GM23338 (cell line): ENCODE results near the gene USP6NL. TPM values are rescaled to one million over a fixed set of nuclear protein-coding genes. Genes with fewer than 3 reads are reported as not detected.

Experiments used
- ATAC-seq: fragments of 200-7000 bp; cut with Tn5 transposase; 3 replicates; pipeline ENCODE4 v1.9.1; 2020
- DNase-seq: peaks from one replicate; pipeline ENCODE4 v3.0.0-alpha.2; 2015; ENCODE audit warnings: low spot score
- H2AFZ ChIP-seq: fragments of 200-600 bp; sonication (generic); 2 replicates; pipeline ENCODE4 v1.8.0; 2016; ENCODE audit warnings: antibody characterized with exemption, mild to moderate bottlenecking, moderate library complexity
- H3F3A ChIP-seq: fragments of 200-600 bp; sonication (generic); replicated peaks from 2 replicates; pipeline ENCODE4 v1.8.0; 2017; ENCODE audit warnings: antibody characterized with exemption, mixed run types, low read depth
- H3K27ac ChIP-seq: fragments of 200-600 bp; sonication (generic); 2 replicates; pipeline ENCODE4 v1.6.1; 2016; ENCODE audit warnings: low read depth
- H3K27me3 ChIP-seq: fragments of 200-600 bp; sonication (generic); 2 replicates; pipeline ENCODE4 v1.8.0; 2016; ENCODE audit warnings: mild to moderate bottlenecking, mixed run types, moderate library complexity; ENCODE audit not compliant: insufficient read depth
- H3K36me3 ChIP-seq: fragments of 200-600 bp; sonication (generic); 2 replicates; pipeline ENCODE4 v1.8.0; 2016; ENCODE audit warnings: mild to moderate bottlenecking; ENCODE audit not compliant: insufficient read depth
- H3K4me1 ChIP-seq: fragments of 200-600 bp; sonication (generic); 2 replicates; pipeline ENCODE4 v1.8.0; 2016; ENCODE audit warnings: mild to moderate bottlenecking, moderate library complexity; ENCODE audit not compliant: insufficient read depth
- H3K4me2 ChIP-seq: fragments of 200-600 bp; sonication (generic); 2 replicates; pipeline ENCODE4 v1.7.1; 2017; ENCODE audit warnings: mixed run types
- H3K4me3 ChIP-seq: fragments of 200-600 bp; sonication (generic); 2 replicates; pipeline ENCODE4 v1.6.1; 2016; ENCODE audit warnings: mixed run types
- H3K79me2 ChIP-seq: fragments of 200-600 bp; sonication (generic); replicated peaks from 2 replicates; pipeline ENCODE4 v1.8.0; 2017; ENCODE audit warnings: mild to moderate bottlenecking; ENCODE audit not compliant: insufficient read depth
- H3K9me2 ChIP-seq: fragments of 200-600 bp; sonication (generic); 2 replicates; pipeline ENCODE4 v1.8.0; 2017; ENCODE audit not compliant: insufficient read depth
- H4K20me1 ChIP-seq: fragments of 200-600 bp; sonication (generic); replicated peaks from 2 replicates; pipeline ENCODE4 v1.8.0; 2017; ENCODE audit warnings: mild to moderate bottlenecking; ENCODE audit not compliant: insufficient read depth
- H3K27ac Mint-ChIP-seq: 2 replicates; pipeline ENCODE4 v1.8.0; 2020; ENCODE audit warnings: inconsistent platforms, mild to moderate bottlenecking, moderate library complexity, mixed read lengths
- H3K27me3 Mint-ChIP-seq: 3 replicates; pipeline ENCODE4 v1.8.0; 2022; ENCODE audit warnings: low read depth, mild to moderate bottlenecking, moderate library complexity, mixed read lengths, inconsistent platforms; ENCODE audit not compliant: insufficient read depth, poor library complexity
- H3K36me3 Mint-ChIP-seq: 3 replicates; pipeline ENCODE4 v1.8.0; 2021; ENCODE audit warnings: low read depth, mild to moderate bottlenecking, inconsistent platforms, moderate library complexity, mixed read lengths
- H3K4me1 Mint-ChIP-seq: 3 replicates; pipeline ENCODE4 v1.8.0; 2020; ENCODE audit warnings: mild to moderate bottlenecking, inconsistent platforms, mixed read lengths
- H3K4me3 Mint-ChIP-seq: 3 replicates; pipeline ENCODE4 v1.8.0; 2021; ENCODE audit warnings: moderate library complexity, mild to moderate bottlenecking, inconsistent platforms, mixed read lengths
- H3K9me3 Mint-ChIP-seq: 3 replicates; pipeline ENCODE4 v1.8.0; 2020; ENCODE audit warnings: moderate library complexity, mild to moderate bottlenecking, inconsistent platforms, mixed read lengths
- CREB1 ChIP-seq: fragments of 250-450 bp; sonication (Bioruptor Pico); IDR thresholded peaks from 2 replicates; pipeline ENCODE4 v1.5.0; 2020; ENCODE audit warnings: low read depth, mild to moderate bottlenecking, moderate library complexity
- CTCF ChIP-seq, 2 experiments: fragments of 200-600 bp in 1 of 2; sonication (generic) in 1 of 2; conservative IDR thresholded peaks; 2 replicates each; pipeline versions ENCODE4 v1.5.1 to v1.6.1; 2016 to 2017; ENCODE audit warnings: antibody characterized with exemption in 2 of 2, low read depth in 2 of 2, mild to moderate bottlenecking in 2 of 2, moderate library complexity in 1 of 2
- ETS1 ChIP-seq: IDR thresholded peaks from 2 replicates; pipeline ENCODE4 v1.6.1; 2016; ENCODE audit warnings: antibody characterized with exemption
- EZH2 ChIP-seq: fragments of 200-600 bp; sonication (generic); IDR thresholded peaks from one replicate; pipeline ENCODE4 v1.8.0; 2017; ENCODE audit warnings: antibody characterized with exemption, mild to moderate bottlenecking, low read depth; ENCODE audit not compliant: unreplicated experiment
- EZH2phosphoT487 ChIP-seq: fragments of 200-600 bp; sonication (generic); IDR thresholded peaks from one replicate; pipeline ENCODE4 v1.8.1; 2018; ENCODE audit warnings: antibody characterized with exemption; ENCODE audit not compliant: unreplicated experiment
- JUNB ChIP-seq: IDR thresholded peaks from one replicate; pipeline ENCODE4 v1.6.1; 2016; ENCODE audit warnings: antibody characterized with exemption; ENCODE audit not compliant: unreplicated experiment
- NANOG ChIP-seq: IDR thresholded peaks from 2 replicates; pipeline ENCODE4 v1.6.1; 2016; ENCODE audit warnings: antibody characterized with exemption, borderline replicate concordance
- POLR2AphosphoS5 ChIP-seq: IDR thresholded peaks from 2 replicates; pipeline ENCODE4 v1.6.1; 2016; ENCODE audit warnings: antibody characterized with exemption, low read depth
- REST ChIP-seq: IDR thresholded peaks from one replicate; pipeline ENCODE4 v1.6.1; 2018; ENCODE audit warnings: antibody characterized with exemption; ENCODE audit not compliant: unreplicated experiment
- STAT1 ChIP-seq: IDR thresholded peaks from one replicate; pipeline ENCODE4 v1.6.1; 2016; ENCODE audit warnings: antibody characterized with exemption; ENCODE audit not compliant: unreplicated experiment
- ZNF114 ChIP-seq: fragments of 250-450 bp; sonication (Bioruptor Pico); IDR thresholded peaks from 2 replicates; pipeline ENCODE4 v1.5.0; 2020; ENCODE audit warnings: mild to moderate bottlenecking, moderate library complexity
- ZNF331 ChIP-seq: fragments of 250-450 bp; sonication (Bioruptor Pico); IDR thresholded peaks from 2 replicates; pipeline ENCODE4 v1.5.0; 2020; ENCODE audit warnings: low read depth, mild to moderate bottlenecking, moderate library complexity
- ZNF462 ChIP-seq: fragments of 250-450 bp; sonication (Bioruptor Pico); IDR thresholded peaks from 2 replicates; pipeline ENCODE4 v1.5.0; 2020; ENCODE audit warnings: mild to moderate bottlenecking, moderate library complexity
- polyA plus RNA-seq: library from polyadenylated mRNA; unstranded; fragments of >200 nt; fragmentation: Nextera tagmentation; extraction: Ambion mirVana; gene quantifications from 2 replicates; pipeline ENCODE4 v1.2.1, GENCODE V29; 2016
- total RNA-seq: library from RNA; depleted of rRNA; stranded (reverse); fragments of >200 nt; shearing (Covaris generic); gene quantifications from 2 replicates; pipeline ENCODE4 v1.2.3, GENCODE V29; 2014

The USP6NL gene
- total and polyA plus RNA-seq, 2 experiments from 2014 or later: 8.1 to 29.7 TPM

- TF ChIP-seq JUNB: no peak
Observed at GRCh38 chr10:11425676-11426075, 185.8 kb downstream of the USP6NL start (continued).

GRCh38 chr10:11425296-11425610, 186.2 kb downstream of the USP6NL start:
- Histone ChIP-seq H4K20me1 (no peaks in the 10 kb centered on the region), H3F3A (no peaks in the 10 kb centered on the region), H3K27ac (no peak overlapping the region), H3K36me3 (no peaks in the 10 kb centered on the region), H3K4me3 (no peak overlapping the region), H3K4me1 (no peaks in the 10 kb centered on the region), H2AFZ (no peak overlapping the region), H3K4me2 (no peak overlapping the region), H3K79me2 (no peaks in the 10 kb centered on the region), H3K27me3 (no peaks in the 10 kb centered on the region), H3K9me2 (no peaks in the 10 kb centered on the region)
- ATAC-seq: no peak
- peaks cover 19% of the 10 kb centered on the region for H3K9me3 Mint-ChIP-seq
- H3K4me3 Mint-ChIP-seq: no peak overlapping the region
- no peak overlapping the region for H3K27ac Mint-ChIP-seq
- peaks cover 5% of the 10 kb centered on the region for H3K27me3 Mint-ChIP-seq
- TF ChIP-seq CREB1: no peak
- no peak for TF ChIP-seq EZH2phosphoT487
- no peak for TF ChIP-seq JUNB
- TF ChIP-seq POLR2AphosphoS5: no peak
- no peak for TF ChIP-seq EZH2
- TF ChIP-seq ZNF331: no peak
- no peak for TF ChIP-seq ZNF114 (CRISPR knock-in tag)
- TF ChIP-seq NANOG: no peak
- no peak for TF ChIP-seq CTCF (conservative IDR thresholded peaks at IDR 0.05; ENCODE audit: low read depth in 2 of 2)
- no peak for TF ChIP-seq ETS1
- TF ChIP-seq REST: no peak
- no peak for TF ChIP-seq STAT1
- TF ChIP-seq ZNF462 (CRISPR knock-in tag): no peak
- H3K4me1 Mint-ChIP-seq: peaks cover 5% of the 10 kb centered on the region; the same call in 2 of the 3 replicates
- H3K36me3 Mint-ChIP-seq: peaks cover 10% of the 10 kb centered on the region
- no peak for DNase-seq
